Inflammatory macrophage (primary cell): ENCODE measurements around the gene RPS6KA5.

ENCODE experiments used
- DNase-seq, 2 donors: peaks; one replicate each; pipeline ENCODE4 v3.0.0-alpha.2; 2020 to 2022

Gene RPS6KA5

GRCh38 chr14:90936757-90937440 is 123.5 kb downstream of the RPS6KA5 start:
- no peak for DNase-seq

GRCh38 chr14:90924621-90925340 is 135.7 kb downstream of the RPS6KA5 start:
- no peak for DNase-seq

DNA sequence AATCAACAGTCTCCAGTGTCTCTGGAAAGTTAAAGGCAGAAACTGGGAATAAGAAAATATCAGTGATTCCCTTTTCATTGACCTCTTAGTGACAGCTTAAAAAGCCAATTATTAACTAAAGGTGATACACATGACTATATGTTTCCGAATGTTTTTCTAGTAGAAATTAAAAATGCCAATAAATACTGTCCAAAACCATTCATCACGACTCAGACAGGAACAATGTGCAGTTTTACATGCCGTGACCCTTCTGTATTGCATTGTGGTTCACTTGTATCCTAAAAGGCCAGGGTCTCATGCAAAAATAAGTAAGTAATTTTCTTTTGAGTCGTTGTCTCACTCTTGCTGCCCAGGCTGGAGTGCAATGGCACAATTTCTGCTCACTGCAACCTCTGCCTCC is 138.3 kb downstream of the RPS6KA5 start:
- DNase-seq = no peak

- DNase-seq = peak in 1 of 2 donors; percentile 35
These were observed 149.3 kb downstream of the RPS6KA5 start for GRCh38 chr14:90911121-90911520.

GRCh38 chr14:90907178-90907577 is 153.3 kb downstream of the RPS6KA5 start:
- no peak for DNase-seq

DNA sequence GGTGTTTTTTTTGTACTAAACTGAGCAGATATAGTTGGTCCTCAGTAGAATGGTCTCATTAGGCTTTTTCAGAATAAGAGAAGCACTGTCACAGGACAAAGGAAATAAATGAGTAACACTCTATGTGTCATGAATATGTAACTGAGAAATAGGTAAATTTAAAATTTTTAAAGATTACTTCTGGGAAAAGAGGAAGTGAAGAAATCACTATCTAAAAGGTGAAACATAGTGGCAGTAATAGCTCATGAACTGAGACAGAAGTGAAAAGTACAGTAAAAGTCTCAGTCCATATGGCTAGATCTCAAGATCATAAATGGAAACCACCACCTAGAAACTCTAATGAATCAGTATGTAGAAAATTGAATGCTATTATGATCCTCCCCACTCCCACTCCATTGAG is 154.9 kb downstream of the RPS6KA5 start:
- DNase-seq = no peak

DNA sequence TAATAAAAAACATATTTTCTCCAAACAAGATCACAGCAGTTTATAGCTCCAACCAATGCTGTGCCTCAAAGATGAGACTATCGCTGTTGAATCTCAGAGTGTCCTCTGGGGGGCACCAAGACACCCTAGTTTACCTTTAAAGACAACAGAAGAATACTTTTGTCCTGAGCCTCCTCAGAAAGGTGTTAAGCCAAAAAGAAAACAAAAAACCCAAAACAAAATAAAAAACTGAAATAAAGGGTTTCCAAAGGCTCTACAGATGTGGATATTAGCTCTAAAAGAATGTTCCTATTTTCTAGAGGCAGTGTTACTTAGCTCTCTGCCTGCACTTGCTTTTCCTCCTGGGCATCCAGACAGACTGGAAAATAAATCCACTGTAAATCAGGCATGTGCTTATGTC is 157.3 kb downstream of the RPS6KA5 start:
- DNase-seq = peak; percentile 65 to 72

DNA sequence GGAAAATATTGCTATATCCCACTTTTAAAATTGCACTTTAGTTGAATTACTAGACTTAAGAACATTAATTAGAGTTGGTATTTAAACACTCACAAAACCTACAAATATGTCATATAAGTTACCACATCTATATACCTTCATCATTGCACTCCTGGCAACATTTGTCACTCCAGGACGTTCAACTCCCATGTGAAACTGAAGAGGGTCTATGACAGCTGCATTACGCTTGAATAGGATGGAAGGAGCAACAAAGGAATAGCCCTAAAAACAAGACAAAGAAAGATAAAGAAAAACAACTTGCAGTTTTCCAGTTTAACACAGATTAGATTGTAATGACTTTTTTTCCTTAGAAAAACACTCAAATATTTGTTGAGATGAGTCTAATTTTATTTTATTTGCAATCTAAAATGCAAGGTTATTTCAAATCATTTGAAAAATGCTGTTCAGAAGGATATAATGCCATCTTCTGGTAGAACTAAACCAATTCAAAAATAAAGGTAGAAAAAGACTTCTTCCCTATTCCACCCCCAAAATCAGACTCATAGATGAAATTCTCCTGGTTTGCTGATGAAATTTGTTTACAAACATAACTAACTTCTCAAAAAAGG is 159.9 kb downstream of the RPS6KA5 start:
- DNase-seq = no peak

DNA sequence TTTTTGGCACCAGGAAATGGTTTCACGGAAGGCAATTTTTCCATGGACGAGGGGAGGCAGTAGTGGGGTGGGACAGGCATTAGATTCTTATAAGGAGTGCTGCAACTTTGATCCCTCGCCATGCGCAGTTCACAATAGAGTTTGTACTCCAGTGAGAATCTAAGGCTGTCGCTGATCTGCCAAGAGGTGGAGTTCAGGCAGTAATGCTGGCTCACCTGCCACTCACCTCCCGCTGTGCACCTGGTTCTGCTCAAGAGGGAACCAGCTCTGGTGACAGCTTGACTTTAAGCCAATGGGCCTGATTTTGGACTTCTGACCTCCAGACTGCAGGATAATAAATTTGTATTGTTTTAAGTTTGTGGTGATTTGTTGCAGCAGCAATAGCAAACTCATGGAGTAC is 163.4 kb downstream of the RPS6KA5 start:
- DNase-seq = no peak

DNA sequence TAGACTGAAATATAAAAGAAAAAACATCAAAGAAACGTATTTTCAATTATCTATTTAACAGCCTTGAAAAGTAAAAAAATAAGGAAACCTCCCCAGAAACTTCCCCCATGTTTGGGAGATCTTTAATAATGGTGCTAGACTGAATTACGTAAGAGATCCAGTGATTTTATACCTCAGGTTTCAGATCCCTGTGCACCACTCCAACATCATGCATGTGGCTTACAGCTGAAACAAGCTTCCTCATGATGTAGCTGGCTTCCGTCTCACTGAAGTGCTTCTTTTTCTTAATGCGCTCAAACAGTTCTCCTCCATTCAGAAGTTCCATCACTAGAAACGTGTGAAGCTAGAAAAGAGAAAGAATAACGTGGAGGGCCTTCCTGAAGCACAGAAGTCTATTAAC is 166.2 kb downstream of the RPS6KA5 start:
- DNase-seq = peak; percentile 65 to 76

DNA sequence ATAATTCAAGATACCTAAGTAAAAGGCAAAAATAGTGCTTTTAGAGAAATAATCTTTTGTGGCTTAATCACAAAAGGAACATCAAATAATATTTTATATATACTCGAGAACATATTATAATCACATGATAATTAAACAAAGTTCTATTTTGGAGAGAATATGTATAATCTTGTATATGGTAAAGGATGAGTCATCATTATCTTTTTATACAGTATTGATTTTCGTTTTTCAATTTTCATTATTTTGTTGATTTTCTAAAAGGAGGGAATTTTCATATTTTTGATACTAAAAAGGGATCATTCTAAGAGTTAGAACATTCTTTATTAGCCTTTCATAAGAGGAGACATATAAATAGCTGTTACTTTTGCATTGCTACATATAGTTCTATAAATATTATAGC is 166.9 kb downstream of the RPS6KA5 start:
- no peak for DNase-seq

GRCh38 chr14:90892970-90893369 is 167.5 kb downstream of the RPS6KA5 start:
- DNase-seq = peak; percentile 8 to 43

- DNase-seq = no peak
These were observed 169.1 kb downstream of the RPS6KA5 start for GRCh38 chr14:90891326-90891725.

DNA sequence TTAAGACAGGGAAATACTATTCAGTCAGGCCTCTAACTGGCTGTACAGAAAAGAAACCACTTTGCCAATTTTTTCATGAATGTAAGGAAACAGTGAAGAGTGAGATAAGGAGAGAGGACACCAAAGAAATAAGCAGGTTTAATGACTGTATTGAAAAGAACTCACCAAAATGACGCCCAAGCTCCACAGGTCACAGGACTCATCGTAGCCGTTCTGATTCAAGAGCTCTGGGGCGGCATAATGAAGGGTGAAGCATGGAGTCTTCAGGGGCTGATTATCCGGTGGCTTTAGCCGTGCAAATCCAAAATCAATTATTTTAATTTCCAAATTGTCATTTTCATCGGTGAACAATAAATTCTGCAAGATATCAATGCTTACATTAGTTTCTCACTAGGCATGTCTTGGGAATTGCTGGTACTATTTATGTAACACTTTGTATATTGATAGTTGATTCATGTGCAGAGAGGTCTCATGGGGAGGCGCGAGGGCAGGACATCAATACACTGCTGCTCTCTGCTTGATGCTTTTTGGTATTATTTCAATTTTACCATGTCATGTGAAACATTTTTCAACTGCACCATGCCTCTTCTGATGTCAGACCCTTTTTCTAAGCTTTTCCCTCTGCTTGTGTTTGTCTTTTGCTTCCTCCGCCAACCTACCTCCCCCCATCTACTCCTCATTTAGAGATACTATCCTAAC is 170.0 kb downstream of the RPS6KA5 start:
- no peak for DNase-seq

- no peak for DNase-seq
These were observed 174.1 kb downstream of the RPS6KA5 start for GRCh38 chr14:90886297-90886815.

- no peak for DNase-seq
These were observed 176.7 kb downstream of the RPS6KA5 start for GRCh38 chr14:90883782-90884181.

DNA sequence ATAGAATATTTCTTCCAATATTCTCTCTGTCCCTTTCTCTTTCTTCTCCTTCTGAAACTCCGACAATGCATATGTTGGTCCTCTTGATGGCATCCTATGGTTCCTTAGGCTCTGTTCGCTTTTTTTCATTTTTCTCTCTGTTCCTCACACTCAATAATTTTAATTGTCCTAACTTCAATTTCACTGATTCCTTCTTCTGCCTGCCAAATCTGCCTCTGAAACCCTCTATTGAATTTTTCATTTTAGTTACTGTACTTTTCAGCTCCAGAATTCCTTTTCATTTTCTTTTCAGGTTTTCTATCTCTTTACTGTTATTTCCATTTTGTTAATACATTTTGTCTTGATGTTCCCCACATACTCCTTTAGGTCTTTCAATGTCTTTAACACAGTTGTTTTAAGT is 177.2 kb downstream of the RPS6KA5 start:
- DNase-seq = no peak

DNA sequence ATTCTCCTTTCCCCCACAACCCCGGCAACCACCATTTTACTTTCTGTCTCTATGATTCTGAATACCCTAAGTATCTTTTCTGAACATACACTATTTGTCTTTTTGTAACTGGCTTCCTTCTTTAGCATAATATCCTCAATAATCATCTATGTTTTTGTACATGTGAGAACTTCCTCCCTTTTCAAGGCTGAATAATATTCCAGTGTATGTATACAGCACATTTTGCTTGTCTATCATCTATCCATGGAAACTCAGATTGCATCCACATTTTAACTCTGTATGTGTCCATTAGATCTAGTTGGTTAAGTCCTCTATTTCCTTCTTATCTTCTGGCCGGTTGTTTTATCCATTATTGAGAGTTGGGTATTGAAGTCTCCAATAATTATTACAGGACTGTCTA is 180.2 kb downstream of the RPS6KA5 start:
- no peak for DNase-seq

DNA sequence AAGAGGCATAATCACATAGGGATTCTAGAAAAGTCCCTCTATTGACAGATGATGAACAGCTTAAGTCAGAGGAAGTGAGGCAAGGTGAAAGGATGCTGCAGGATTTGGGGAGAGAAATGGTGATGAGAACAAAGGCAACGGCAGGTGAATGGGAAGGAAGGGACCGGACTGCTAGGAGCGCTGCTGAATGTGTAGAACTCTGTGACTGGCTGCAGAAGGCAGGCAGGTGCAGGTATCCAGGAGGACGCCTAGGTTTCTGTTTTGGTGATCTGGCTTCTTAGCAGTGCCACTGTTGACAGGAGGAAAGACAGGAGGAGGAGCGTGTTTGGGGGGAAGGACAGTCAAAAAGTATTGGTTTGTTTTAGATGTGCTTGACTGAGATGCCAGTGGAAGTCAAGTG is 185.8 kb downstream of the RPS6KA5 start:
- DNase-seq = no peak

DNA sequence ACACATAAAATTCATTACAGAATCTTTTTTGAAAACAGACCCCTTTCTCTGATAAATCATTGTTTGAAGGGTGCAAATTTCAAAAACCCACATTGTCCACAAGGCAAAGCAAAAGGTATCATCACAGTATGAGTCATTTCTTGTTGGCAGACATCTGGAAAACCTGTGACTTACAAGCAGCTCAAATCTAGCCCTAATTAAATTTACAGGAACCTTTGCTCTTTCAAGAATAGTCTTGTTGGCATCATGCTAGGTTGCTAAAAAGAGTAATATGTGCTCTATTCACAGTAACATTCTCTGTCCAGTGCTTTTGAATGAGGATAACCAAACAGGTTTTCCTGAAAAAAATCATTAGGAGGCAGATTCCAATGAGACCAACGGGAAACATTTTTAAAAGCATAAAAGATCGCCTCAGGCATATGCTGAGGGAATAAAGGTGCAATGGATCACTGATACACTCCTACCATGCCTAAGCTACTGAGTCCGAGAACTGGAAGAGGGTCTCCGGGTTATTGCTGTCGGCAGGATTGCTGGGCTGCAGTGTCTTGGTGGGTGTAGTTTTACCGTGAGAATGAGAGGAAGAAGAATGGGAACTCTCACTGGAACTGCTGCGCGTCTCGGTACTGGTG is 188.7 kb downstream of the RPS6KA5 start:
- peak in 1 of 2 donors; percentile 1 for DNase-seq

DNA sequence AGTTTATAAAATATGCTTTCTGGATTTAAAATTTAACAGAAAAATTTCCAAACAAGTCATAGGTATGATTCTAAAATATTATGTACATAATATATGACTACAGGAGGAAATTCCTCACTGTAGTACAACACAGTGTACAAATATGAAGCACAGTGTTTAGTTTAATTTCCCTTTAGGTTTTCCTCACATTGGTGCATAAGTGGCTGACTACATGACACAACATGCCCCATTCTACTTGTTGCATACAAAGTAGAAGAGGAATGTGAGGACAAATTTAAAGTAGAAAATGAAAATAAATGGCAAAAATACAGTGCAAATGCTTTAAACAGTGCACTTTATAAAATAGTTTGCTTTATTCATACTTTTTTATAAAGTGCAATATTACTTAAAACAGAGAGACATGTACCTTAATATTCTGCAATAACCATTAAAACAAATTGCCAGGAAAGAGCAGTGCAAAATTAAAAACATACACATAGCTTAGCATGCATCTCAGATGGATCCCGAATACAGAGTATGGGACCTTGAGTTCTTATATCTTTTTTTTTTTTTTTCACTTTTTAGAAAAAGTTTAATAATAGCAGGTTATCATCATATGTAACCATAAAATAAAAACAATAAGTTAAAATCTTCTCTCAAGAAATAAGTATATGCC is 189.4 kb downstream of the RPS6KA5 start:
- DNase-seq = no peak

GRCh38 chr14:90867501-90867900 is 192.9 kb downstream of the RPS6KA5 start:
- DNase-seq = no peak
